ENCODE results near the gene PIK3AP1. TPM values are rescaled to one million over a fixed set of nuclear protein-coding genes. Genes with fewer than 3 reads are reported as not detected.

PIK3AP1 gene
- total and polyA plus RNA-seq, 2 of the 13 experiments (the other 11 are each of a cell fraction or from before 2014, with no cell fraction given) = 3.6 to 13.8 TPM

DNA sequence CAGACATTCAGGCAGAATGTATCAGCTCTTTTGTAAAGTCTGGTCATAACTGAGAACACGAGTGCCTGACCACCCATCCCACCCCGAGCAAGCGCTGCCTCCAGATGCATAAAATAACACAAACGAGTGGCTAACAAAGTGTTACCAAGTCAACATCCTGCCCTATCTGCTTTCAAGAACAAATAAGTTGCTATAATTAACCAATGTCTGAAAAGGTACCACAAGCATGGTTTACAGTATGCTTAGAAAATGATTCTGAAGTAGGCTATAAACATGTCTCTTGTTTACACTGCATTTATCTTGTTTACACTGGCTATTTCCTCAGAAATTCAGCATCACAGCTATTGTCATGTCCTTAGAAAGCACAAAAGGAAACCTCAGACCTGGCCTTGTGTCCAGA, 49.5 kb downstream of the PIK3AP1 start (continued):
- TF ChIP-seq, protein P1, sequence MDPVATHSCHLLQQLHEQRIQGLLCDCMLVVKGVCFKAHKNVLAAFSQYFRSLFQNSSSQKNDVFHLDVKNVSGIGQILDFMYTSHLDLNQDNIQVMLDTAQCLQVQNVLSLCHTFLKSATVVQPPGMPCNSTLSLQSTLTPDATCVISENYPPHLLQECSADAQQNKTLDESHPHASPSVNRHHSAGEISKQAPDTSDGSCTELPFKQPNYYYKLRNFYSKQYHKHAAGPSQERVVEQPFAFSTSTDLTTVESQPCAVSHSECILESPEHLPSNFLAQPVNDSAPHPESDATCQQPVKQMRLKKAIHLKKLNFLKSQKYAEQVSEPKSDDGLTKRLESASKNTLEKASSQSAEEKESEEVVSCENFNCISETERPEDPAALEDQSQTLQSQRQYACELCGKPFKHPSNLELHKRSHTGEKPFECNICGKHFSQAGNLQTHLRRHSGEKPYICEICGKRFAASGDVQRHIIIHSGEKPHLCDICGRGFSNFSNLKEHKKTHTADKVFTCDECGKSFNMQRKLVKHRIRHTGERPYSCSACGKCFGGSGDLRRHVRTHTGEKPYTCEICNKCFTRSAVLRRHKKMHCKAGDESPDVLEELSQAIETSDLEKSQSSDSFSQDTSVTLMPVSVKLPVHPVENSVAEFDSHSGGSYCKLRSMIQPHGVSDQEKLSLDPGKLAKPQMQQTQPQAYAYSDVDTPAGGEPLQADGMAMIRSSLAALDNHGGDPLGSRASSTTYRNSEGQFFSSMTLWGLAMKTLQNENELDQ (CRISPR knock-in tag; IDR thresholded peaks at IDR 0.05; ENCODE audit: borderline replicate concordance) = no peak
- TF ChIP-seq ZNF10 (CRISPR knock-in tag; IDR thresholded peaks at IDR 0.05; ENCODE audit: borderline replicate concordance, low read depth) (no peak), ZNF136 (CRISPR knock-in tag; IDR thresholded peaks at IDR 0.05; ENCODE audit: low read depth) (no peak), EEA1 (CRISPR knock-in tag; IDR thresholded peaks at IDR 0.05; ENCODE audit: borderline replicate concordance) (no peak), SNAPC2 (CRISPR knock-in tag; IDR thresholded peaks at IDR 0.05) (peak; percentile 23; the same call in 1 of the 2 replicates), CENPT (CRISPR knock-in tag; IDR thresholded peaks at IDR 0.05; ENCODE audit: low read depth) (no peak), MED13 (CRISPR knock-in tag; IDR thresholded peaks at IDR 0.05) (no peak), ZSCAN22 (CRISPR knock-in tag; IDR thresholded peaks at IDR 0.05) (no peak), ARNTL (CRISPR knock-in tag; IDR thresholded peaks at IDR 0.05) (no peak), ZC3H4 (CRISPR knock-in tag; IDR thresholded peaks at IDR 0.05; ENCODE audit: borderline replicate concordance) (no peak), ZNF282 (IDR thresholded peaks at IDR 0.05; ENCODE audit: partially characterized antibody) (no peak), ZNF543 (CRISPR knock-in tag; IDR thresholded peaks at IDR 0.05) (no peak), SOX5 (CRISPR knock-in tag; IDR thresholded peaks at IDR 0.05; ENCODE audit: borderline replicate concordance) (peak; percentile 93), ZNF557 (CRISPR knock-in tag; IDR thresholded peaks at IDR 0.05) (no peak), SALL1 (CRISPR knock-in tag; IDR thresholded peaks at IDR 0.05) (peak; percentile 22; the same call in 1 of the 2 replicates), POLR2A (IDR thresholded peaks at IDR 0.05; ENCODE audit: insufficient read depth in 1 of 2, low read depth in 2 of 2, low read length in 2 of 2) (no peak), ATF1 (CRISPR knock-in tag; IDR thresholded peaks at IDR 0.05) (0 out of 2 replicates have a peak, but pooled peaks have one; percentile 11), THAP11 (CRISPR knock-in tag; IDR thresholded peaks at IDR 0.05) (peak; percentile 46; the same call in 1 of the 2 replicates), DPF2 (CRISPR knock-in tag; IDR thresholded peaks at IDR 0.05; ENCODE audit: borderline replicate concordance, low read depth) (no peak), AHR (CRISPR knock-in tag; IDR thresholded peaks at IDR 0.05) (no peak), GATAD2A (CRISPR knock-in tag; IDR thresholded peaks at IDR 0.05) (peak; percentile 83), HNRNPLL (IDR thresholded peaks at IDR 0.05; ENCODE audit: low read depth, low read length, poor library complexity, severe bottlenecking) (no peak), ZNF713 (CRISPR knock-in tag; IDR thresholded peaks at IDR 0.05) (no peak)
- TF ChIP-seq, protein P2, sequence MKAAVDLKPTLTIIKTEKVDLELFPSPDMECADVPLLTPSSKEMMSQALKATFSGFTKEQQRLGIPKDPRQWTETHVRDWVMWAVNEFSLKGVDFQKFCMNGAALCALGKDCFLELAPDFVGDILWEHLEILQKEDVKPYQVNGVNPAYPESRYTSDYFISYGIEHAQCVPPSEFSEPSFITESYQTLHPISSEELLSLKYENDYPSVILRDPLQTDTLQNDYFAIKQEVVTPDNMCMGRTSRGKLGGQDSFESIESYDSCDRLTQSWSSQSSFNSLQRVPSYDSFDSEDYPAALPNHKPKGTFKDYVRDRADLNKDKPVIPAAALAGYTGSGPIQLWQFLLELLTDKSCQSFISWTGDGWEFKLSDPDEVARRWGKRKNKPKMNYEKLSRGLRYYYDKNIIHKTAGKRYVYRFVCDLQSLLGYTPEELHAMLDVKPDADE (CRISPR knock-in tag; IDR thresholded peaks at IDR 0.05) = no peak
- TF ChIP-seq, protein P3, sequence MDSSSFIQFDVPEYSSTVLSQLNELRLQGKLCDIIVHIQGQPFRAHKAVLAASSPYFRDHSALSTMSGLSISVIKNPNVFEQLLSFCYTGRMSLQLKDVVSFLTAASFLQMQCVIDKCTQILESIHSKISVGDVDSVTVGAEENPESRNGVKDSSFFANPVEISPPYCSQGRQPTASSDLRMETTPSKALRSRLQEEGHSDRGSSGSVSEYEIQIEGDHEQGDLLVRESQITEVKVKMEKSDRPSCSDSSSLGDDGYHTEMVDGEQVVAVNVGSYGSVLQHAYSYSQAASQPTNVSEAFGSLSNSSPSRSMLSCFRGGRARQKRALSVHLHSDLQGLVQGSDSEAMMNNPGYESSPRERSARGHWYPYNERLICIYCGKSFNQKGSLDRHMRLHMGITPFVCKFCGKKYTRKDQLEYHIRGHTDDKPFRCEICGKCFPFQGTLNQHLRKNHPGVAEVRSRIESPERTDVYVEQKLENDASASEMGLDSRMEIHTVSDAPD (CRISPR knock-in tag; IDR thresholded peaks at IDR 0.05) = no peak
- TF ChIP-seq, protein P4, sequence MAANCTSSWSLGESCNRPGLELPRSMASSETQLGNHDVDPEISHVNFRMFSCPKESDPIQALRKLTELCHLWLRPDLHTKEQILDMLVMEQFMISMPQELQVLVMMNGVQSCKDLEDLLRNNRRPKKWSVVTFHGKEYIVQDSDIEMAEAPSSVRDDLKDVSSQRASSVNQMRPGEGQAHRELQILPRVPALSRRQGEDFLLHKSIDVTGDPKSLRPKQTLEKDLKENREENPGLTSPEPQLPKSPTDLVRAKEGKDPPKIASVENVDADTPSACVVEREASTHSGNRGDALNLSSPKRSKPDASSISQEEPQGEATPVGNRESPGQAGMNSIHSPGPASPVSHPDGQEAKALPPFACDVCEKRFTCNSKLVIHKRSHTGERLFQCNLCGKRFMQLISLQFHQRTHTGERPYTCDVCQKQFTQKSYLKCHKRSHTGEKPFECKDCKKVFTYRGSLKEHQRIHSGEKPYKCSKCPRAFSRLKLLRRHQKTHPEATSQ (CRISPR knock-in tag; IDR thresholded peaks at IDR 0.05; ENCODE audit: borderline replicate concordance) = no peak
